IPS-15b (cell line): Measurements from ENCODE around the gene CFAP58.

ENCODE experiments used
- H3K27me3 ChIP-seq: one replicate; pipeline ENCODE4 v1.6.1; 2013; ENCODE audit warnings: low read length; ENCODE audit not compliant: control insufficient read depth, insufficient read depth
- H3K36me3 ChIP-seq: one replicate; pipeline ENCODE4 v1.6.1; 2013; ENCODE audit warnings: low read length; ENCODE audit not compliant: control insufficient read depth, insufficient read depth
- H3K4me1 ChIP-seq: one replicate; pipeline ENCODE4 v1.6.1; 2013; ENCODE audit warnings: mild to moderate bottlenecking, low read length; ENCODE audit not compliant: control insufficient read depth, insufficient read depth
- H3K4me3 ChIP-seq: one replicate; pipeline ENCODE4 v1.5.1; 2013; ENCODE audit warnings: low read depth, low read length
- H3K9ac ChIP-seq: one replicate; pipeline ENCODE4 v1.6.1; 2013; ENCODE audit warnings: low read depth, mild to moderate bottlenecking, low read length
- H3K9me3 ChIP-seq: one replicate; pipeline ENCODE4 v1.6.1; 2013; ENCODE audit warnings: mild to moderate bottlenecking, low read length; ENCODE audit not compliant: control insufficient read depth, insufficient read depth

CFAP58 gene

GRCh38 chr10:104367904-104368303 is 14.3 kb downstream of the CFAP58 start:
- H3K9ac ChIP-seq: no peak overlapping the region
- H3K36me3 ChIP-seq: no peaks in the 10 kb centered on the region
- H3K4me1 ChIP-seq: peaks cover 3% of the 10 kb centered on the region
- H3K4me3 ChIP-seq: no peak overlapping the region
- H3K27me3 ChIP-seq: no peaks in the 10 kb centered on the region
- H3K9me3 ChIP-seq: no peaks in the 10 kb centered on the region

- Histone ChIP-seq H3K9ac (no peak overlapping the region), H3K9me3 (no peaks in the 10 kb centered on the region), H3K4me1 (peaks cover 3% of the 10 kb centered on the region), H3K4me3 (no peak overlapping the region), H3K27me3 (no peaks in the 10 kb centered on the region), H3K36me3 (no peaks in the 10 kb centered on the region)
Measured at GRCh38 chr10:104368381-104368780, 14.7 kb downstream of the CFAP58 start.

- Histone ChIP-seq H3K36me3 (no peaks in the 10 kb centered on the region), H3K9ac (no peak overlapping the region), H3K27me3 (no peaks in the 10 kb centered on the region), H3K4me3 (no peak overlapping the region), H3K9me3 (no peaks in the 10 kb centered on the region), H3K4me1 (peaks cover 4% of the 10 kb centered on the region)
Measured at GRCh38 chr10:104371753-104372152, 18.1 kb downstream of the CFAP58 start.

GRCh38 chr10:104374591-104374990 is 21.0 kb downstream of the CFAP58 start:
- Histone ChIP-seq H3K9me3 (no peaks in the 10 kb centered on the region), H3K36me3 (no peaks in the 10 kb centered on the region), H3K4me1 (peaks cover 7% of the 10 kb centered on the region), H3K27me3 (no peaks in the 10 kb centered on the region), H3K9ac (no peak overlapping the region), H3K4me3 (no peak overlapping the region)

GRCh38 chr10:104376784-104377300 is 23.2 kb downstream of the CFAP58 start:
- Histone ChIP-seq H3K9ac (no peak overlapping the region), H3K9me3 (no peaks in the 10 kb centered on the region)

GRCh38 chr10:104380336-104380735 is 26.7 kb downstream of the CFAP58 start:
- peaks cover 7% of the 10 kb centered on the region for H3K4me1 ChIP-seq
- H3K9ac ChIP-seq: no peak overlapping the region
- no peaks in the 10 kb centered on the region for H3K9me3 ChIP-seq
- H3K36me3 ChIP-seq: no peaks in the 10 kb centered on the region
- H3K27me3 ChIP-seq: no peaks in the 10 kb centered on the region
- H3K4me3 ChIP-seq: no peak overlapping the region

More at GRCh38 chr10:104376784-104377300, 23.2 kb downstream of the CFAP58 start:
- no peaks in the 10 kb centered on the region for H3K36me3 ChIP-seq
- peaks cover 7% of the 10 kb centered on the region for H3K4me1 ChIP-seq
- no peaks in the 10 kb centered on the region for H3K27me3 ChIP-seq
- H3K4me3 ChIP-seq: no peak overlapping the region

GRCh38 chr10:104387130-104387888 is 33.7 kb downstream of the CFAP58 start:
- Histone ChIP-seq H3K9ac (no peak overlapping the region), H3K27me3 (no peaks in the 10 kb centered on the region), H3K4me1 (no peaks in the 10 kb centered on the region), H3K4me3 (no peak overlapping the region), H3K9me3 (no peaks in the 10 kb centered on the region), H3K36me3 (no peaks in the 10 kb centered on the region)

- Histone ChIP-seq H3K9me3 (no peaks in the 10 kb centered on the region), H3K9ac (no peak overlapping the region), H3K4me1 (no peaks in the 10 kb centered on the region), H3K4me3 (no peak overlapping the region), H3K27me3 (no peaks in the 10 kb centered on the region), H3K36me3 (no peaks in the 10 kb centered on the region)
Measured at GRCh38 chr10:104388830-104389229, 35.2 kb downstream of the CFAP58 start.

- Histone ChIP-seq H3K9ac (no peak overlapping the region), H3K4me3 (no peak overlapping the region), H3K9me3 (no peaks in the 10 kb centered on the region), H3K36me3 (no peaks in the 10 kb centered on the region), H3K4me1 (no peaks in the 10 kb centered on the region), H3K27me3 (no peaks in the 10 kb centered on the region)
Measured at GRCh38 chr10:104391150-104391968, 37.7 kb downstream of the CFAP58 start.

- no peaks in the 10 kb centered on the region for H3K9me3 ChIP-seq
- no peaks in the 10 kb centered on the region for H3K4me1 ChIP-seq
- H3K9ac ChIP-seq: no peak overlapping the region
- no peaks in the 10 kb centered on the region for H3K36me3 ChIP-seq
- no peaks in the 10 kb centered on the region for H3K27me3 ChIP-seq
- H3K4me3 ChIP-seq: no peak overlapping the region
Measured at GRCh38 chr10:104391969-104392296, 38.3 kb downstream of the CFAP58 start.

- Histone ChIP-seq H3K4me3 (no peak overlapping the region), H3K4me1 (no peaks in the 10 kb centered on the region), H3K27me3 (no peaks in the 10 kb centered on the region), H3K9me3 (no peaks in the 10 kb centered on the region), H3K36me3 (no peaks in the 10 kb centered on the region), H3K9ac (no peak overlapping the region)
Measured at GRCh38 chr10:104393387-104393786, 39.8 kb downstream of the CFAP58 start.

- Histone ChIP-seq H3K9me3 (no peaks in the 10 kb centered on the region), H3K4me3 (no peak overlapping the region), H3K36me3 (no peaks in the 10 kb centered on the region), H3K4me1 (no peaks in the 10 kb centered on the region), H3K27me3 (no peaks in the 10 kb centered on the region), H3K9ac (no peak overlapping the region)
Measured at GRCh38 chr10:104396581-104396980, 42.9 kb downstream of the CFAP58 start.
